ENCODE data around the gene MDM2.

DNA sequence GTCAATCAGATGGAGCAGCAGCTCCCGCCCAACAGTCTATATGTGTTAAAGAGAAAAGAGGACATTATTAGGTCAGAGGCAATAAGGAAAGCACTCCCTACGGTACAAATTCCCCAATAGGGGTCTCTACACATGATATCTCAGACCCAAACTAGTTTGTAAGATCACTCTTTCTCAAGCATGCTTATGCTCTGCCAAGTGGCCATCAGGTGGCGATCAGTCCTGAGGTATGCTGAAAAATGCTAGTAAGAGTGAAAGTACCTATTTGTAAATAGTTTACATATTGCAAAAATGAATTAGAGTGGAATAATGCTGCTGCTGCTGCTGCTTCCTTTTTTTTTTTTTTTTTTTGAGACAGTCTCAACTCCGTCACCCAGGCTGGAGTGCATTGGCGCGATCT, 63.9 kb downstream of the MDM2 start:
- no peak for TF ChIP-seq POLR2A (IDR thresholded peaks at IDR 0.05)
- TF ChIP-seq, protein P1, sequence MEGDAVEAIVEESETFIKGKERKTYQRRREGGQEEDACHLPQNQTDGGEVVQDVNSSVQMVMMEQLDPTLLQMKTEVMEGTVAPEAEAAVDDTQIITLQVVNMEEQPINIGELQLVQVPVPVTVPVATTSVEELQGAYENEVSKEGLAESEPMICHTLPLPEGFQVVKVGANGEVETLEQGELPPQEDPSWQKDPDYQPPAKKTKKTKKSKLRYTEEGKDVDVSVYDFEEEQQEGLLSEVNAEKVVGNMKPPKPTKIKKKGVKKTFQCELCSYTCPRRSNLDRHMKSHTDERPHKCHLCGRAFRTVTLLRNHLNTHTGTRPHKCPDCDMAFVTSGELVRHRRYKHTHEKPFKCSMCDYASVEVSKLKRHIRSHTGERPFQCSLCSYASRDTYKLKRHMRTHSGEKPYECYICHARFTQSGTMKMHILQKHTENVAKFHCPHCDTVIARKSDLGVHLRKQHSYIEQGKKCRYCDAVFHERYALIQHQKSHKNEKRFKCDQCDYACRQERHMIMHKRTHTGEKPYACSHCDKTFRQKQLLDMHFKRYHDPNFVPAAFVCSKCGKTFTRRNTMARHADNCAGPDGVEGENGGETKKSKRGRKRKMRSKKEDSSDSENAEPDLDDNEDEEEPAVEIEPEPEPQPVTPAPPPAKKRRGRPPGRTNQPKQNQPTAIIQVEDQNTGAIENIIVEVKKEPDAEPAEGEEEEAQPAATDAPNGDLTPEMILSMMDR (IDR thresholded peaks at IDR 0.05) = no peak
